ENCODE results near the gene SLC5A8. TPM values are rescaled to one million over a fixed set of nuclear protein-coding genes. Genes with fewer than 3 reads are reported as not detected.
"Not testable (repeated sequence)": the region's sequence is repeated elsewhere in the genome, so short reads cannot be mapped to it uniquely, and the experiment has no call there.

SLC5A8 gene
- total and polyA plus RNA-seq, 2 donors: 0.42 TPM; not detected in 1

DNA sequence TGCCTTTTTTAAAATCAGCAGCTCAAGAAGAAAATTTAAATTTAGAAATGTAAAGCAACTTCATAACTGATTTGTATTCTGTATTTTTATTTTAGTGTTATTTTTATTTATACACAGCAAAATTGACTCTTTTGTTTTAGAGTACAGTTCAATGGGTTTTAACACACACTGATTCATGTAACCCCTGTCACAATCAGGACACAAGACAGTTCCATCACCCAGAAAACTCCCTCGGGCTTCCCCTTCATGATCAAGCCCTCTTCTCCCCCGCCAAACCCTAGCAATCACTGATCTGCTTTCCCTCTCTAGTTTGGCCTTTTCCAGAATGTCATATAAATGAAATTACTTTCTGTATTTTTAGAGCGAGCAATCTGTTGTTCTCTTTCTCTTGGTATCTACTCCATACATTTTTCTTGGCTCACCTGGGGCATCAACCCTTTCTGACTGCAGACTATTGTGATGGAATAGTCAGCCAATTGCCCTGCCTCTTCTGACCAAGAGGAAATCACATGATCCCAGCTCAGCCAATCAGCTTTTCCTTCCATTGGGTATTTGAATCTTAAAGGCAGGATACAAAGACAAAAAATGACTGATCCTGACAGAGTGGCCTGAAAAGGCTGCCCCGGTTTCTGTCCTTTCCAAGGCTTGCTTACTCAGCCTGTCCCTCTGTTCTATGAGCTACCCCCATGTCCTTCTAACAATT is 5.3 kb downstream of the SLC5A8 start:
- Histone ChIP-seq H3K36me3 (ENCODE audit: insufficient read depth) (no peaks in the 10 kb centered on the region), H3K27ac (ENCODE audit: low read depth) (no peak overlapping the region), H3K4me1 (ENCODE audit: insufficient read depth) (no peaks in the 10 kb centered on the region), H3K4me3 (ENCODE audit: low read depth, low read length) (no peak overlapping the region)
- no peak for DNase-seq (ENCODE audit: extremely low spot score)
- 79% methylated on average over 4 of the region's 4 CpGs for WGBS

DNA sequence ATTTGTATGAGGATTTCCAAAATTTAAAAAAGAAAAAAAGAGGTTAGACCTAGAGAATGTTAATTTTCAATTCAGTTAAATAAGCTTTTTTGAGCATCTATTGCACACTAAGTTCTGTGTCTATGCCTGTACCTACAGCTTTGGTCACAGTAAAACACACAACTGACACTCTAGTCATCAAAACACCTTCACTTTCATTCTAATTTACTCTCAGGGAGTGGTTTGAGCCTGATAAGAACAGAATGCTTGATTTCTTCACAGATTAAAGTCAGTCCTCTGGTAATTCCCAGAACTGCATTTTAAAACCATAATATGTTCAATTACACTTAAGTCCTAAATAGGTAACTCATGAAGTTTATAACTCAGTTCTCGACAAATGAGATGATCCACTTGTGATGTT is 9.2 kb downstream of the SLC5A8 start:
- WGBS: 85% methylated on average over 1 of the region's 1 CpG
- Histone ChIP-seq H3K36me3 (ENCODE audit: insufficient read depth) (no peaks in the 10 kb centered on the region), H3K27ac (ENCODE audit: low read depth) (no peak overlapping the region), H3K4me1 (ENCODE audit: insufficient read depth) (no peaks in the 10 kb centered on the region), H3K4me3 (ENCODE audit: low read depth, low read length) (no peak overlapping the region)
- no peak for DNase-seq (ENCODE audit: extremely low spot score)

DNA sequence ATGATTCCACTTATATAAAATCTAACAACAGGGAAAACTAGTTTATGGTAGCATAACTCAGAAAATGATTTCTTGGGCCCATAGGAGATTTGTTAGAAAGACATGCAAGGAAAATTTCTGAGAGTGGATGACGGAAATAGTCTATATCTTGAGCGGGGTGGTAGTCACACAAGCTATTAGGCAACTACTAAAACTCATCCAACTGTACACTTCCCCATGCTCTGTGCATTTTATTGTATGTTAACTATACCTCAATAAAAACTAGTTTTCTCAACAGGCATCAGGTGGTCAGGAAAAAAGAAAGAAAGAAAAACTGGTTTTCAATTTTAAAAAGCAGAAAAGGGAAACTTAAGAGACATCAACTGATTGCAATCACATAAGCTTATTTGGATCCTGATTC is 9.9 kb downstream of the SLC5A8 start:
- no peaks in the 10 kb centered on the region for H3K4me1 ChIP-seq (ENCODE audit: insufficient read depth)
- no peaks in the 10 kb centered on the region for H3K36me3 ChIP-seq (ENCODE audit: insufficient read depth)
- no peak for DNase-seq (ENCODE audit: extremely low spot score)
- 89% methylated on average over 2 of the region's 2 CpGs for WGBS
- no peak overlapping the region for H3K4me3 ChIP-seq (ENCODE audit: low read depth, low read length)
- no peak overlapping the region for H3K27ac ChIP-seq (ENCODE audit: low read depth)

DNA sequence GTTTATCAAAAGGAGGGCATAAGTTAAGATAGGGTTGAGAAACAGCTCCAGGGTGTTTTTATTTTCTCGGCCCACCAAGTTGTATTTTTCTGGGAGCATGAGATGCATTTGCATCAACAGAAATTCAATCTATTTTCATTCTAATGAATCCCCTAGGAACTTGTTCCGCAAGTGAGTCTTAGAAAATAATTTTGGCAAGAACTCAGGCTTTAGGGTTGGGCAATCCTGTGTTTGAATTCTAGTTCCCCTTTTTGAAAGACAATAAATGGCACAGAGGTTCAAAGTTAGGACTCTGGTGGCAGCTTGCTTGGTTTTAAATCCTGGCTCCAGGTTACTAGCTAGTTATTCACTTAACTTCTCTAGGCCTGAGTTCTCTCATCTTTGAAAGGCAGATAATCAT is 23.7 kb downstream of the SLC5A8 start:
- no peak overlapping the region for H3K4me3 ChIP-seq (ENCODE audit: low read depth, low read length)
- no peaks in the 10 kb centered on the region for H3K4me1 ChIP-seq (ENCODE audit: insufficient read depth)
- 64% methylated on average over 2 of the region's 2 CpGs for WGBS
- H3K36me3 ChIP-seq (ENCODE audit: insufficient read depth): no peaks in the 10 kb centered on the region
- no peak for DNase-seq (ENCODE audit: extremely low spot score)
- H3K27ac ChIP-seq (ENCODE audit: low read depth): no peak overlapping the region

DNA sequence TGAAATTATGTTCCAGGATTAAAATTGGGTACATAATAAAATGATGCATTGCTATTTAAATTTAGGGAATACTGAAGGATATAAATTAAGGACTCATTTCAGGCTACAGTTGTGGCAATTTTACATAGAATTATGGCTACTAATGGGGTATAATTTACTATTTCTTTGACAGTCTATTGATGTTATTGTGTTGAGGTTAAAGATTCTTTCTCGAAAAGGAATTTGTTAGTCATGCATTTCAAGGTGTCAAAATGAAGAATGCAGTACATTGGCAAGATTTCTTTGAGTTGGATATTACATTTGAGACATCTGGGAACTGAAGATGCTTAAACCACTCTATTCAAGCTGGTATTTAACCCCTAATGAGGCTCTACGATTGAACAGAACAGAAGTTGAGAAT is 28.3 kb downstream of the SLC5A8 start:
- Histone ChIP-seq H3K4me3 (ENCODE audit: low read depth, low read length) (no peak overlapping the region), H3K4me1 (ENCODE audit: insufficient read depth) (no peaks in the 10 kb centered on the region), H3K36me3 (ENCODE audit: insufficient read depth) (no peaks in the 10 kb centered on the region), H3K27ac (ENCODE audit: low read depth) (no peak overlapping the region)
- no peak for DNase-seq (ENCODE audit: extremely low spot score)
- WGBS: 39% methylated on average over 2 of the region's 2 CpGs

DNA sequence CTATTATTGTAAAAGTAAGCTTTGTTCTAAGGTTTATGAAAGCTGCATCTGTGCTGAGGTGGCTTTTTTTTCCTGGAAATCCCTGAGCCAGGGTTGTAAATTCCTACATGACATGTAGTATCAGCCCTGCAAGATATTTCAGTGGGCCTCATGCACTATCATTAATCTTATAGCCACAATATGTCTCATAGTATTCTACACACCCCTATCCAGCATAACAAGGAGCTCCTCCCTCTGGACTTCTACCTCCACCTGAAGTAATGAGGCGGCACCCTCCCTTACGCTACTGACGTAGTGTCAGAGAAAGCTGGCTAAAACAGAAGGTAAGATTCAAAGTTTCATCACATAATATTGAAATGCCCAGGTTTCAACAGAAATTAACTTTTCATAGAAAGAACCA is 35.5 kb downstream of the SLC5A8 start:
- H3K27ac ChIP-seq (ENCODE audit: low read depth): no peak overlapping the region
- no peak overlapping the region for H3K4me3 ChIP-seq (ENCODE audit: low read depth, low read length)
- no peak for DNase-seq (ENCODE audit: extremely low spot score)
- H3K36me3 ChIP-seq (ENCODE audit: insufficient read depth): no peaks in the 10 kb centered on the region
- WGBS: 77% methylated on average over 3 of the region's 3 CpGs
- no peaks in the 10 kb centered on the region for H3K4me1 ChIP-seq (ENCODE audit: insufficient read depth)

DNA sequence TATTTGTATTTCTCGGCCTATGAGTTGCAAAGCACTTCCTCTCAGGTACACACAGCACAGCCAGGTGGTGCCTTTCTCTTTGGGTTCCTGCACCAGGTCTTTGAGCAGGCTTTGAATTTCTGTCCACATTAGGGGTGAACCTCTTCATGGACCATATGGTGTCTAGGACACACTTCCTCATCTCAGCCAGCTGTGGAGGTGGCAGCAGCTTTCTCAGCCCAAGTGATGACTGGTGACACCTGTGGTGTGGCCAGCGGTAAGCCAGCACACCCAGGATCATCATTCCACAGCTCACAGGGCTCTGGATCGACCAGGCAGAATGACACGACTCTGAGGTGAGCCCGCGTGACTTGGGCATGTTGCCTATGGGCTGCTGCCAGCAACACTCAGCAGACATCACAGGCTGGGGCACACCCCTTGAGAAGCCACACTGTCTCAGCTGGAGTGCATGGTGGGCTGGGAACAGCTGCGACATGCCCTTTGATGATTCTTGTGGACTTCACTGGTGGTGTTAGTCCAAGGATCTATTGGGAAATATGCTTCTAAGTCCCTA is 36.8 kb downstream of the SLC5A8 start:
- 73% methylated on average over 7 of the region's 7 CpGs for WGBS
- Histone ChIP-seq H3K4me3 (ENCODE audit: low read depth, low read length) (no peak overlapping the region), H3K36me3 (ENCODE audit: insufficient read depth) (no peaks in the 10 kb centered on the region), H3K4me1 (ENCODE audit: insufficient read depth) (no peaks in the 10 kb centered on the region), H3K27ac (ENCODE audit: low read depth) (no peak overlapping the region)
- DNase-seq (ENCODE audit: extremely low spot score): no peak

DNA sequence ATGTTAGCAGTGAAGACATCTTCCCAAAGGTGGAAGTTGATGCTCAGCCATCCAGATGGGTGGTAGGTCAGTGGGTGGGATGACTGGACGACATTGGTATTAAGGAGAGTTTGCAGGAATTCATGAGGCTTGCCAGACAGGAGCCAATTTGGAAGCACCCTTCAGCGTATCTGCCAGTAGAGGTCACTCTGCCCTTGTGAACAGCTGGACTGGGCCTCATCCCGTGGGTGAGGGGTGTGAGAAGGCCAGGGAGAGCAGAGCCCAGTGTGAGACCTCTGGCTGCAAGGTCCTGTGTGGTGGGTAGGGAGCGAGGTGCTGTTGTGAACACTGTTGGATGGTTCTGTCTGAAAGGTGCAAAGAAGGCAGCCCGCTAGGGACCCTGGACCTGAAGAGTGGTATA is 37.7 kb downstream of the SLC5A8 start:
- no peak overlapping the region for H3K4me3 ChIP-seq (ENCODE audit: low read depth, low read length)
- no peak overlapping the region for H3K27ac ChIP-seq (ENCODE audit: low read depth)
- no peak for DNase-seq (ENCODE audit: extremely low spot score)
- no peaks in the 10 kb centered on the region for H3K4me1 ChIP-seq (ENCODE audit: insufficient read depth)
- 51% methylated on average over 5 of the region's 5 CpGs for WGBS
- no peaks in the 10 kb centered on the region for H3K36me3 ChIP-seq (ENCODE audit: insufficient read depth)

DNA sequence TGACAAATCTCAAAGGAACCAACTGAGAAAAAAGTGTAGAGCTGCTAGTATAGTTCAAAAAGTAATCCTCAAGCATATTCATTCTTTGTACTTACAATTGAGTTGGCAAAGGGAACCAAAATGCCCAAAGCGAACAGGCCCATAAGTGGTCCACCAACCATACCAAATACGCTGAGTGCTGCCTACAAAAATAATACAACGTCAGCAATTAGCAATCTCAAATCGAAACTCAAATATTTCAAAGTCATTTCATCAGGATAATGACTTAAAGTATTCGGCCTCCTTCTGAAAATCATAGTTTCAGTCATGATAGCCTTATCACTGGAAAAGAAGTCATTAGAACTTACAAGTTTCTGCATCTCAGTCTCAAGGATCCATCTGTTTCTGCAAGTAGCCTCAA is 42.0 kb downstream of the SLC5A8 start:
- no peak for DNase-seq (ENCODE audit: extremely low spot score)
- no peak overlapping the region for H3K27ac ChIP-seq (ENCODE audit: low read depth)
- WGBS: 92% methylated on average over 5 of the region's 5 CpGs
- H3K4me3 ChIP-seq (ENCODE audit: low read depth, low read length): no peak overlapping the region
- no peaks in the 10 kb centered on the region for H3K36me3 ChIP-seq (ENCODE audit: insufficient read depth)
- no peaks in the 10 kb centered on the region for H3K4me1 ChIP-seq (ENCODE audit: insufficient read depth)

DNA sequence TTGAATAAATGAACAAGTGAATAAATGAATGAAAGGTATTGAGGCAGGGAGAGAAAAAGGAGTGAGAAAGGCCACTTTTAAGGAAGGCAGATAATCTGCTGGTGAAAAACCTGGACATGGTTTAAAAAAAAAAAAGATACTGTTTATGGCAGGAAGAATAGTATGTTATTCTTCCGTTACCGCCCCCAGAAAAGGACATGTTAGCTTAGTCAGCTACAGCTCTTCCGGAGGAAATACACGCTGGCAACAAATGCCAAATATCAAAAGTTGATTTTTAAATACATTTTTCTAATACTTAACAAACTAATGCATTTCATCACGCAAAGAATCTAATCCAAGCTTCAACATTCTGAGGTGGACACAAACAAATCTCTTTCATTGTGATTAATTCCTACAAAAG is 43.2 kb downstream of the SLC5A8 start:
- H3K27ac ChIP-seq (ENCODE audit: low read depth): no peak overlapping the region
- no peaks in the 10 kb centered on the region for H3K36me3 ChIP-seq (ENCODE audit: insufficient read depth)
- H3K4me3 ChIP-seq (ENCODE audit: low read depth, low read length): no peak overlapping the region
- H3K4me1 ChIP-seq (ENCODE audit: insufficient read depth): no peaks in the 10 kb centered on the region
- DNase-seq (ENCODE audit: extremely low spot score): no peak
- 43% methylated on average over 5 of the region's 5 CpGs for WGBS

DNA sequence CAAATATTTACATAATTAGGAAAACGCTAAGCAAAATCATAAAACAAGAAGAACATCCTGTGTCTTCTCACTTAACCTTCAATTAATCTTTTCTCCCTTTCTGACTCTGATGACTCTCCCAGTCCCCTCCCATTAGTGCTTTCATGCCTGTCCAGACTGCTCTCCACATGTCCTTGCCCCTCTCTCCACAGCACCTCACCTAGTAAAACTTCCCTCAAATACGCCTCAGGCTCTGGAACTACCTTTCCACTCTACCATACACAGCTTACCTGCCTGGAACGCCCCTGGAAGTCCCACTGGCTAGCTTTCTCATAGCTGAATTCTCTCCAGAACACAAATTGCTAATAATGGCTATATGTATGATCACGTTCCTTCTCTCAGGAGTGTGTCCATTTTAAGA is 44.7 kb downstream of the SLC5A8 start:
- DNase-seq (ENCODE audit: extremely low spot score): no peak
- Histone ChIP-seq H3K27ac (ENCODE audit: low read depth) (no peak overlapping the region), H3K4me3 (ENCODE audit: low read depth, low read length) (no peak overlapping the region), H3K36me3 (ENCODE audit: insufficient read depth) (no peaks in the 10 kb centered on the region), H3K4me1 (ENCODE audit: insufficient read depth) (no peaks in the 10 kb centered on the region)
- WGBS: 71% methylated on average over 4 of the region's 4 CpGs

DNA sequence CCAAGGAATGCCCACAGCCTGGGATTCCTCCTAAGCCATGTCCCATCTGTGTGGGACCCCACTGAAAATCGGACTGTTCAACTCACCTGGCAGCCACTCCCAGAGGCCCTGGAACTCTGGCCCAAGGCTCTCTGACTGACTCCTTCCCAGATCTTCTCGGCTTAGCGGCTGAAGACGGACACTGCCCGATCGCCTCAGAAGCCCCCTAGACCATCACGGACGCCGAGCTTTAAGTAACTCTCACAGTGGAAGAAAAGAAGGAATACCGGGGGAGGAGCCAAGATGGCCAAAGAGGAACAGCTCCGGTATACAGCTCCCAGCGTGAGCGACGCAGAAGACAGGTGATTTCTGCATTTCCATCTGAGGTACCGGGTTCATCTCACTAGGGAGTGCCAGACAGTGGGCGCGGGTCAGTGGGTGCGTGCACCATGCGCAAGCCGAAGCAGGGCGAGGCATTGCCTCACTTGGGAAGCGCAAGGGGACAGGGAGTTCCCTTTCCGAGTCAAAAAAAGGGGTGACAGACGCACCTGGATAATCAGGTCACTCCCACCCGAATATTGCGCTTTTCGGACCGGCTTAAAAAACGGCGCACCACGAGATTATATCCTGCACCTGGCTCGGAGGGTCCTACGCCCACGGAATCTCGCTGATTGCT is 64.1 kb downstream of the SLC5A8 start:
- H3K4me3 ChIP-seq (ENCODE audit: low read depth, low read length); DNase-seq (ENCODE audit: extremely low spot score); H3K4me1 ChIP-seq (ENCODE audit: insufficient read depth); H3K27ac ChIP-seq (ENCODE audit: low read depth); H3K36me3 ChIP-seq (ENCODE audit: insufficient read depth): not testable (repeated sequence)
- WGBS: 90% methylated on average over 35 of the region's 35 CpGs

DNA sequence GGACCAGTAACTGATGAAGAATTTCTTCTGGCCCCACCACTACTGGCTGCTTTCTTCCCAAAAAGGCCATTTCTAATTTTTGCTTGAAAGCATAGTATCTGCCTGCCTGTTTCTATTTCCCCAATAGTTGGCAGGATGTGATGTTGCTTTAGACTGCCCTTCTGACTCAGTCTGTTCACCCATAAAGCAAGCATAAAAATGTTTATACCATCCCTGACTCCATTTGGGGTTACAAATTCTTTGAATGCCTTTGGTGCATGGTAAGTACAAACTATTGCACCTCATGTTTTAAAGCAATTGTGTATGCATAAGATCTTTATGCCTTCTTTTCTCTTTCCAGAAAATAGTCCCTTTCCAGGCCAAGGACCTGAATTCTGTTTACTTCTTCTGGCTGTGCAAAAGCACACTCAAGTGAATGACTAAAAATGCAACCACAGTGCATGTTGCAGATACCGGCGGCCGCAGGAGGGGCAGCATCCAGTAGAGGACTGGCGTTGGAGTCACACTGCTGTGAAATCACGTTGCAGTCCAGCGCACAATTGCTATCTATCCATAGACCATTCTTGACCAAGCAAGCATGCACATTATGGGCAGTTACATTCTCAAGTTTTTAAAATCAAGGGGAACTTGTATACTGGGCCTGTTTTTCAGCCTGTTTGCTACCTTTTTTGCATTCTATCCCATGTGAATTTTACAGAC is 82.4 kb downstream of the SLC5A8 start:
- WGBS: 63% methylated on average over 6 of the region's 6 CpGs
- Histone ChIP-seq H3K36me3 (ENCODE audit: insufficient read depth) (no peaks in the 10 kb centered on the region), H3K4me3 (ENCODE audit: low read depth, low read length) (no peak overlapping the region), H3K4me1 (ENCODE audit: insufficient read depth) (no peaks in the 10 kb centered on the region), H3K27ac (ENCODE audit: low read depth) (no peak overlapping the region)
- no peak for DNase-seq (ENCODE audit: extremely low spot score)

DNA sequence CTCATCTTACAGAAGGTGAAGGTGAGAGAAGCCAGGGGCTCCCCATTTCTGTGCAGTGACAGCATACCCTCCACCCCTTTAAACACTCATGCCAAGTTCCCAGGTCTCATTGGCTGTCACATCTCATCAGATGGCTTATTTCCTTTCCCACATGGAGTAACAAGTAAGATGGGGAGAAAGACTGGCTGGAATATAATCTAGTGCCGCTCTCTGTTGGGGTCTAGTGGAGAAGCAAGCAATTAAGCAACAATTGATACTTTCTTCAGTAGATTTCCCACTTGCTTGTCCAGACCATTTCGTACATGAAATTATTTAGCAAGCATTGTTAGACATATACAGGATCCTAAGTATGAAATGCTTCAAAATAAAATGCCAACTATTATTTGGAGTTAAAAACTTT is 92.2 kb downstream of the SLC5A8 start:
- Histone ChIP-seq H3K27ac (ENCODE audit: low read depth) (no peak overlapping the region), H3K4me1 (ENCODE audit: insufficient read depth) (no peaks in the 10 kb centered on the region), H3K4me3 (ENCODE audit: low read depth, low read length) (no peak overlapping the region), H3K36me3 (ENCODE audit: insufficient read depth) (no peaks in the 10 kb centered on the region)
- WGBS: 78% methylated on average over 2 of the region's 2 CpGs
- DNase-seq (ENCODE audit: extremely low spot score): no peak

Measured in urinary bladder (tissue), 4 donors.